HepG2 (cell line): Measurements from ENCODE around the gene CAD. TPM values are rescaled to one million over a fixed set of nuclear protein-coding genes. Genes with fewer than 3 reads are reported as not detected.

Source experiments
- EZH2 ChIP-seq: conservative IDR thresholded peaks from 2 replicates; pipeline ENCODE4 v1.6.1; 2012; ENCODE audit warnings: mild to moderate bottlenecking, low read depth, low read length, moderate library complexity
- FOXK1 ChIP-seq: sonication (generic); formaldehyde crosslinking; IDR thresholded peaks from 2 replicates; pipeline ENCODE4 v1.4.0; 2020; ENCODE audit warnings: low read depth, missing genetic modification reagents, borderline replicate concordance
- IKZF4 ChIP-seq: sonication (generic); formaldehyde crosslinking; IDR thresholded peaks from 2 replicates; pipeline ENCODE4 v1.5.1; 2020; ENCODE audit warnings: borderline replicate concordance, mild to moderate bottlenecking, low read depth, missing genetic modification reagents; ENCODE audit errors: not compliant biosample characterization
- KLF9 ChIP-seq: IDR thresholded peaks from 2 replicates; pipeline ENCODE4 v1.6.1; 2016; ENCODE audit warnings: low read depth
- LCORL ChIP-seq, 2 experiments: fragments of 450-650 bp in 1 of 2; sonication (generic) in 1 of 2; formaldehyde crosslinking in 1 of 2; IDR thresholded peaks; 2 replicates each; pipeline versions ENCODE4 v1.5.0 to v1.6.1; 2017 to 2020; ENCODE audit warnings: antibody characterized with exemption in 1 of 2, missing genetic modification reagents in 1 of 2
- POLR2G ChIP-seq: fragments of 200-400 bp; formaldehyde crosslinking; IDR thresholded peaks from 2 replicates; pipeline ENCODE4 v1.6.1; 2018; ENCODE audit warnings: mild to moderate bottlenecking, low read depth, low read length, moderate library complexity
- REPIN1 ChIP-seq: sonication (generic); formaldehyde crosslinking; IDR thresholded peaks from 2 replicates; pipeline ENCODE4 v1.8.0; 2022; ENCODE audit warnings: missing genetic modification reagents, low read depth, mild to moderate bottlenecking, borderline replicate concordance
- SNAPC4 ChIP-seq: sonication (generic); formaldehyde crosslinking; IDR thresholded peaks from 2 replicates; pipeline ENCODE4 v1.4.0; 2020; ENCODE audit warnings: mild to moderate bottlenecking, missing genetic modification reagents
- THAP11 ChIP-seq: IDR thresholded peaks from 2 replicates; pipeline ENCODE4 v1.6.1; 2016; ENCODE audit warnings: missing biosample characterization, missing genetic modification reagents
- THRA ChIP-seq: sonication (generic); formaldehyde crosslinking; IDR thresholded peaks from 2 replicates; pipeline ENCODE4 v1.4.0; 2020; ENCODE audit warnings: missing genetic modification reagents, borderline replicate concordance
- ZNF280D ChIP-seq: sonication (generic); formaldehyde crosslinking; IDR thresholded peaks from 2 replicates; pipeline ENCODE4 v1.5.1; 2020; ENCODE audit warnings: mild to moderate bottlenecking, missing genetic modification reagents
- ZNF547 ChIP-seq: sonication (generic); formaldehyde crosslinking; IDR thresholded peaks from 2 replicates; pipeline ENCODE4 v1.5.1; 2020; ENCODE audit warnings: mild to moderate bottlenecking, missing genetic modification reagents
- ZNF558 ChIP-seq: sonication (generic); formaldehyde crosslinking; IDR thresholded peaks from 2 replicates; pipeline ENCODE4 v1.9.0; 2022; ENCODE audit warnings: mild to moderate bottlenecking, missing genetic modification reagents, borderline replicate concordance
- ZNF598 ChIP-seq: sonication (generic); formaldehyde crosslinking; IDR thresholded peaks from 2 replicates; pipeline ENCODE4 v1.5.1; 2020; ENCODE audit warnings: mild to moderate bottlenecking, missing genetic modification reagents, borderline replicate concordance
- ZNF749 ChIP-seq: sonication (generic); formaldehyde crosslinking; IDR thresholded peaks from 2 replicates; pipeline ENCODE4 v1.8.0; 2022; ENCODE audit warnings: mild to moderate bottlenecking, missing genetic modification reagents, moderate library complexity, borderline replicate concordance
- ZSCAN25 ChIP-seq: sonication (generic); formaldehyde crosslinking; IDR thresholded peaks from 2 replicates; pipeline ENCODE4 v1.8.0; 2022; ENCODE audit warnings: mild to moderate bottlenecking, missing genetic modification reagents
- polyA plus RNA-seq, 8 experiments: library from polyadenylated mRNA; depleted of rRNA in 3 of 8; stranded (reverse) in 7 of 8; unstranded in 1 of 8; fragments of >200 nt; fragmentation: Illumina TruSeq in 4 of 8; extraction: Trizol in 4 of 8; gene quantifications; 2 replicates each; pipeline versions ENCODE4 v1.2.1 to v1.2.3, GENCODE V29; 2011 to 2016; ENCODE audit warnings: low read depth in 4 of 8, missing spikeins in 1 of 8, mixed read lengths in 1 of 8; ENCODE audit not compliant: insufficient read depth in 1 of 8
- total RNA-seq, 5 experiments: library from RNA; depleted of rRNA; stranded (reverse); fragments of >200 nt; fragmentation: Illumina TruSeq; extraction: Trizol; gene quantifications; 2 replicates each; pipeline ENCODE4 v1.2.3, GENCODE V29; 2016; ENCODE audit warnings: low read depth in 1 of 5

The CAD gene
- total and polyA plus RNA-seq, 2 of the 13 experiments (the other 11 are each of a cell fraction or from before 2014, with no cell fraction given), result 21.7 to 37.0 TPM

GRCh38 chr2:27217173-27218121 is at the start of gene CAD (continued):
- TF ChIP-seq SNAPC4 (no peak), IKZF4 (CRISPR knock-in tag) (peak; percentile 53), EZH2 (no peak), ZNF558 (peak; percentile 85; the same call in 1 of the 2 replicates), ZNF749 (peak; percentile 71; the same call in 1 of the 2 replicates), ZNF547 (CRISPR knock-in tag) (peak; percentile 91), ZNF598 (CRISPR knock-in tag) (no peak), THRA (CRISPR knock-in tag) (peak; percentile 22; the same call in 1 of the 2 replicates), THAP11 (CRISPR knock-in tag) (peak; percentile 62; the same call in 1 of the 2 replicates), ZNF280D (CRISPR knock-in tag) (peak; percentile 62; the same call in 1 of the 2 replicates), LCORL (IDR thresholded peaks at IDR 0.05) (no peak), LCORL (CRISPR knock-in tag; IDR thresholded peaks at IDR 0.05) (no peak), POLR2G (peak; percentile 73), ZSCAN25 (CRISPR knock-in tag) (0 out of 2 replicates have a peak, but pooled peaks have one; percentile 42), FOXK1 (CRISPR knock-in tag) (no peak), REPIN1 (peak; percentile 85), KLF9 (CRISPR knock-in tag) (no peak)
